ENCODE results near the gene PNKD.

DNA sequence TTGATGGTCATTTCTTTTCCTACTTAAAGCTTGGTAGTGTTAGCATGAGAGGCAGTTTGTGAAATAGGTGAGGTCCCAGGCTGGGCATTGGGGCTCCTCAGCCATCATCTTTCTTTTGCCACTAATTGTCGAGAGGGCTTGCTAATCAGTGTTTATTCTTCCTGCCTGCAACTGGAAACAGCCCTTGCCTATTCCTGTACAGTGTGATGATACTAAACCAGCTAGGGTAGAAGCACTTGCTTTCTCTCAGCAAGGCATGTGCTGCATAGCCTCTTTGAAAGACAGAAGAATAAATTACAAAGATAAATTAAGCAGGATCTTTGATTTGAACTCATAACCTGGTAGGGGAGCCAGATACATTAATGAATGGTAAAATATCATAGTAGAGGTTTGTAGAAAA lies 26.1 kb upstream of the PNKD start:
- TF ChIP-seq CTCF (IDR thresholded peaks at IDR 0.05) (no peak), POLR2A (IDR thresholded peaks at IDR 0.05) (no peak)

All from stomach (tissue), 4 donors.